GM19023 (cell line): Measurements from ENCODE around the gene NAA11.

ENCODE experiments used
- ATAC-seq: cut with Tn5 transposase; IDR thresholded peaks from one replicate; pipeline ENCODE4 v1.9.1; 2021; ENCODE audit warnings: mild to moderate bottlenecking, moderate library complexity; ENCODE audit not compliant: unreplicated experiment

The NAA11 gene

DNA sequence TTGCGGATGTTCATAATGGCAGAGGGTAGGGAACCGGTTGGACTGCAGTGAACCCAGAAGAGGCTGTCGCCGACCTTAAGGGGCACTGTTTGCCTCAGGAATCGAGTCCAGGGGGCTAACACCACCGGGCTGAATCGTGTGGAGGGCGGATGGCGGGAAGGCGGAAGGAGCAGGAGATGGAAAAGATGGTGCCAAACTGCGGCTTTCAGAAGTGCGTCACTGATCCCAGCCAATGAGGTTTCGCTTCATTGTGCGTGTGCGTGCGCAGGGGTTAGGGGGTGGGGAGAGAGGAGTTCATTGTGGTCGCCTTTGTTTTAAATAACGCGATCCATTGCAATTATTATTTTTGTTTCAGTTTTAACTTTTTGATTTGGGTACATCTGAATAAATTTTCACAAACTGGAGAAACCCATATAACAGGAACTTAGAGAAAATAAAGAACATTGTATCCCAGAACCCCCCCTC, at the start of gene NAA11:
Gene NAA11, minus strand, starts transcription at position 198 of the 465 bp plus-strand sequence. Its CDS starts 184 bp downstream, at position 14.
- ATAC-seq, result no peak

DNA sequence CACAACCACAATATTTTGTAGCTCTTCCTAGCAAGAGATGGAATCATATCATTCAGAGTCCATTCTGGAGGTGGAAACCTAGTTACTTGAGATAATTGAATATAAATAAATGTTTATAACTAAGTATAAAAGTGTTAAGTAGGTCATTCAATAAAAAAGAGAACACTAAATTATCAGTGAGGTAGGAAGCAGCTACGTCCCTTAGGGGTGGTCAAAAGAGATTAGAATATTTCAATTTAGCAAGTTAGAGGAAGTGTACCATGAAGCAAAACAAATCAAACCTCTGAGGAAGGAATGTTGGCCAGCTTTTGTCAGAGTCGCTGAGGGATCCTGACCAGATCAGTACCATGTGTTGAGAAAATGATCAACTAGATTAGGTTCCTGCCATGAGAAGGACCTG, 44.2 kb upstream of the NAA11 start:
- no peak for ATAC-seq

DNA sequence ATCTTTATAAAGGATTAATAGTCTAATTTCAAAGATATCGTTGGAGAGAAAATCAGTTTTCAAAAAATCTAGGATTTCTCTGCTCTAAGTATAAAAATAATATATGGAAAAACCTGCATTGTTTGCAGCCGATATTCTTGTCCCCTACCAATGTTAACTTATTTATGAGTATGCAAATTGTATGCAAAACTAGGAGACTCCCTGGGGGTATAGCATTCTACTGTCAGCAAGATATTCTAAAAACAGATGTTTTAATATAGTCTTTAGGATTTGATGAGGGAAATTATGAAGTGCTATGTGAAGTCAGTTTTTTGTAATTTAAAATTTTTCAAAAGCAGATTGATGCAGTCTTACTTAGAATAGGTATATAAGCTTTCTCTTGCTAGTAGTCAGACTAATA, 41.2 kb upstream of the NAA11 start:
- ATAC-seq, result no peak

DNA sequence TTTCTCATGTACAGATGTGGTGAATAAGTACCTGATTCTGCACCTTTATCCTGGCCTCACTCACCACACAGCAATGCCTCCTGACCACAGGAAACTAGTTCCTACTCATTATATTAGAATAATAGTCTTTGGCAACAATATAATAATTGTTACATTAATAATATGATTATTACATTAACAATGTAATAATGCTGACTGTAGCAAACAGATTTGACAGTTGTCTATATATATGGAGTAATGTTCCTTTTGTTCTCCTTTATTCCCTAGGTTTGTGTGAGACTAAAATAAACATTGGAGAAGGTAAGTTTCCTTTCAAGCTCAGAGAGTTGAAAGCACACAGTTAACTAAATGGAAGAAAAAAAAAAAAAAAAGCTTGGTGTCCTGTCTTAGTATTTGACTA, 40.6 kb upstream of the NAA11 start:
- no peak for ATAC-seq

DNA sequence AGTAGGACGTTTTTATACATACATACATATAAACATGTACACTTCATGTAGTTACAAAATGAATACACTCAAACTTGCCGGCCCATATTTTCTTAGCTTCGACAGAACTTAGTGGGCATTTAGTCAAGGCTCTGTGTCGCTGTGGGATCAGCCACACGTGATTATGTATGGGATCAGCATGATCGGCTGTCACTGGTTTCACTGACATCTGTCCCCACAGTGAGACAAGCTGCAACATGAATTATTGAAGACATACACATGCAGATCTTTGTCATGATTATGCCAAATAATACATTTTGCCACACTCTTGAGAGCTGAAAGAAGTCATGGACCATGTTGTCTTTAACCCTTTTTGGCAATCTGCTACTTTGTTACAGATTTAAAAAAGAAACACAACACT, 38.2 kb upstream of the NAA11 start:
- no peak for ATAC-seq

DNA sequence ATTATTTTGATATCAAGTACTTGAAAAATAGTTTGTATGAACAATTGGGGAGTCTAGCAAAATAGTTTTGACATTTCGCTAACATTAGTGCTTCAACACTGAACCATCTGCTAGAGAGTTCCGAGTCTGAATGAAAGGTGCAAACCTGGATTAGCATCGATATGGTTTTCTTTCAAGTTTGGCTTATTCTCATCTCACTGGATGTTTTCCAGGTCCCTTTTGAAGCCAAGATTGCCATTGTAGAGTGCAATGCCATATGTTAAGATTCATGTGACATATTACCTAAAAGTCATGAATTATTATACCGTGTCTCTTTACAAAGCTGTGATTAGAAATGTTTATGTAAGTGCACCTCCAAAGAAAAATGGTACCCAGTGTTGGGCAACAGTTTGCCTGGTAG, 36.8 kb upstream of the NAA11 start:
- ATAC-seq, result no peak

DNA sequence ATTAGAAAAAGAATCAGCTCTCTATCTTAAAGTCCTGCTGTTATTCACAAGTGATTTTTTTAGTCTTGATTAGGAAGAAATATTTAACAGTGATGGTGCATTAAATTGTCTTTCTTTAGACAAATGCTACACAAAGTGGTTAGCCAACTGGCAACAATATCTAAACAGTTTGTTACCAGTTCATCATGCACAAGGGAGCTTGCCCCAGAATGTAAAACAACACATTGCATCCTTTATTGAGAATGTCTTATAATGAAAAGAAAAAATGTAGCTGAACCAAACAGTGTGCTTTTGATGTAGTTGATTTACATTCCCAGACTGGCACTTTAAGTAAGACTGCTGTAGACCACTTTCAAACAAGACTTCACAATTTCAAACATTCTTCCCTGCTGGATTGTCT, 34.1 kb upstream of the NAA11 start:
- no peak for ATAC-seq

DNA sequence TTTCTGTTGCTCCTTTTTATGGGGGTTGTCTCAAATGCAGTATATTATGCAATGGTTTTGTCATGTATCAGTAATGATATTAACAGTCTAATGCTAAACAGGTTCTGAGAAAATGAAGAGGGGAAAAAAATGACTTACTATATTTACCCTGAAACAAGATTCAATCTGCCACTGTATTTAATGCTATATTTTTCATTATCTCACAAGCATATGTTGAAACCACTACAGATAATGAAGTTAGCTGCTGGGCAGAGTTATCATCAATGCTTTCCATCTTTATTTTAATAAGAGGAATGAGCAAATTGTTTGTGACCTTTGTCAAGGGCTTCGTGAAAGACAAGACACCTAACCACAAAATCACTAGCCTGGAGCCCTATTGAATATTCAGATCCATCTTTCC, 32.6 kb upstream of the NAA11 start:
- no peak for ATAC-seq

DNA sequence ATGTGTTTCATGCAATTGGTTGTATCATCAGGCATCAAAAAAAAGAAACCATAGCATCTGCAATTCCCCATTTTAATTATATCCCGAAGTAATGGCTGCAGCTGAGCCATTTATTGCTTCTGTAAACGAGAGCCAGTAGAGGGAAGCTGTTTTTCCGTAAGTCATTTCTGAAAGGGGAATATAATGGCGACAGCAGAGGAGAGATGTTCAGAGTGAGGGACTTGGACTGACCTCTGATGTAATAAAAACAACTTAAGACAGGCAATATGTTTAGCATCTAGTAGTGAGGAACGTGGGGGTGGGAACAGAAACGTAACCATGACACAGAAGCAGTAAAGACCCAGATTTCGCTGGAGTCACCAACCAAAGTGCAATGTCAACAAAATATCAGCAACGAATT, 31.5 kb upstream of the NAA11 start:
- ATAC-seq, result no peak

DNA sequence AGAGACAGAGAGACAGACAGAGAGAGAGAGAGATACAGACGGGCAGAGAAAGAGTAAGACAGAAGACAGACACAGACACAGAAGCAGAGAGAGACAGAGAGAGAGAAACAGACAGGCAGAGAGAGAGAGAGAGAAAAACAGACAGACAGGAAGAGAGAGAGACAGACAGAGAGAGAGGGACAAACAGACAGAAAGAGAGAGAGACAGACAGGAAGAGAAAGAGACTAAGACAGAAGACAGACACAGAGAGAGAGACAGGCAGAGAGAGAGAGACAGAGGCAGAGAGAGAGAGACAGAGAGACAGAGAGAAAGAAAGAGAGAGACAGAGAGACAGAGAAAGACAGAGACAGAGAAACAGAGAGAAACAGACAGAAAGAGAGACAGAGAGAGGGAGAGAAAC, 27.2 kb upstream of the NAA11 start:
- no peak for ATAC-seq

DNA sequence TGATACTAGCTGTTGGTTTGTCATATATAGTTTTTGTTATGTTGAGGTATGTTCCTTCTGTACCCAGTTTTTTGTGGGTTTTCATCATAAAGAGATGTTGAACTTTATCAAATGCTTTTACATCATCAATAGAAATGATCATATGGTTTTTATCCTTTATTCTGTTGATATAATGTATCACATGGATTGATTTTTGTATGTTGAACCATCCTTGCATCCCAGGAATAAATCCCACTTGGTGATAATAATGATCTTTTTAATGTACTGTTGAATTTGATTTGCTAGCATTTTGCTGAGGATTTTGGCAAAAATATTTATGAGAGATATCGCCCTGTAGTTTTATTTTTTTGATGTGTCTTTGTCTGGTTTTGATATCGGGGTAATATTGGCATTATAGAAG, 22.5 kb upstream of the NAA11 start:
- no peak for ATAC-seq

DNA sequence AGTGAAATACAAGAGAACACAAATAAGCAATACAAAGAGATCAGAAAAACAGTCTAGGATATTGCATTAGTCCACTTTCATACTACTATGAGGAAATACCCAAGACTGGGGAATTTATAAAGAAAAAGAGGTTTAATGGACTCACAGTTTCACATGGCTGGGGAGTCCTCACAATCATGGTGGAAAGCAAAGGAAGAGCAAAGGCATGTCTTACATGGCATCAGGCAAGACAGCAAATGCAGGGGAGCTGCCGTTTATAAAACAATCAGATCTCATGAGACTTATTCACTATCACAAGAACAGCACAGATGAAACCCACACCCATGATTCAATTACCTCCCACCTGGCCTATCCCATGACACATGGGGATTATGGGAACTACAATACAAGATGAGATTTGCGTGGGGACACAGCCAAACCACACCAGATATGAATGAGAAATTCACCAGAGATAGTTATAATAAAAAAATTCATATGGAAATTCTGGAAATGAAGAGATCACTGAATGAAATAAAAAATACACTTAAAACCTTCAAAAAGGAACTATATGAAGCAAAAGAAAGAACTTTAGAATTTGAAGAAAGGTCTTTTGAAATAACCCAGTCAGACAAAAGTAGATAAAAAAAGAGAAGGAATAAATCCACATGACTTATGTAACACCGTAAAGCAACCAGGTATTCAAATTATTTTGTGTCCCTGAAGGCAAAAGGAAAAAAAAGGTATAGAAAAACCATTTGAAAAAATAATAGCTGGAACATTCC, 16.2 kb upstream of the NAA11 start:
- no peak for ATAC-seq

DNA sequence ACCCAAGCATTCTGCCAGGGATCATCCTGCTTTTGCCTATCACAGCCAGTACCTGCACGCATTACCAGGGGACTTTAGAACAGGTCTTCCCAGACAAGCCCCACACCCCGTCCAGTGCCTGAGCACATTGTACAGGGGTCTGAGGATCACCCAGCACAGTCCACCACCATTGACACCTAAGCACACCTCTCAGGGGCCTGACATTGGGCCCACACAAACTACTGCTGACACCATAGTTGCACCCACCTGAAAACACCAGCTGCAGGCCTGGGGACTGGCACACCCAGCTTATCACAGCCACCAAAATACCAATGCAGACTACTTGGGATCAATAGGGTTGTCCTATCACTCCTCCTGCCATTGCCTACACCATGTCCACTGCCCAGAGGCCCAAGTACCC, 14.7 kb upstream of the NAA11 start:
- no peak for ATAC-seq

DNA sequence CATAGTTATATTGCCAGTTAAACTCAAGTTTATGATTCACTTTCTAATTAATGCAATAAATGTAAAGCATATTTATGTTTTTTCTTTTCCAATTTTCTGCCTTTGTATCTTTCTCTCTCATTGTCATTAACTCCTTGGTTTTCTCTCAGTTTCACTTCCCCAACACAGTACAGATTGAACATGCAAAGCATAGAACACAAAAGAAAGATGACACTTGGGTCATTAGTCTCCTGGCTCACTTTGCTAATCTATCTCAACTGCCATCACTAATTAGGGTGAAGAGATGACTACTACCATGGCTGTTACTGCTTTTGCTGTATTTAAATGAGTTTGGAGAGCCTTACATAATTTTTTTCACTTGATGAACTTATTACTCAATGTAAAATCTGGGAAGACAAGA, 12.3 kb upstream of the NAA11 start:
- ATAC-seq, result no peak

DNA sequence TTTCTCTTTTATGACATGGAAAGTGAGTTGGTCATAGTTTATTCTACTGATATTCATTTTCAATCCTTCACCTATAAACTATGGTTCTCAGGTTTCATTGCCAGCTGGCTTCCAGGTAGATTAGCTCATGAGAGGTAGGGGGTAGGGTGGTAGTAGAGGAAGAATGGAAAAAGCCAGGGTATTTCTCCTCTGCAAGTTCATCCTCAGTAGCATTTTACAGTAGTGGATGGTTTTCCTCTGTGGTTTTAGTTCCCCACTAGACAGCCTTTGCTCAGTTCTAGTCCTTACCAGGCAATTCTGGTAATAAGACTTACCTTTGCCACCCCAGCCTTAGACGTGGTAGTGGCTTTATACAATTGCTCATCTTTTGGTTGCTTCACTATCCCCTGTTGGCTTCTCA, 8.9 kb upstream of the NAA11 start:
- no peak for ATAC-seq

DNA sequence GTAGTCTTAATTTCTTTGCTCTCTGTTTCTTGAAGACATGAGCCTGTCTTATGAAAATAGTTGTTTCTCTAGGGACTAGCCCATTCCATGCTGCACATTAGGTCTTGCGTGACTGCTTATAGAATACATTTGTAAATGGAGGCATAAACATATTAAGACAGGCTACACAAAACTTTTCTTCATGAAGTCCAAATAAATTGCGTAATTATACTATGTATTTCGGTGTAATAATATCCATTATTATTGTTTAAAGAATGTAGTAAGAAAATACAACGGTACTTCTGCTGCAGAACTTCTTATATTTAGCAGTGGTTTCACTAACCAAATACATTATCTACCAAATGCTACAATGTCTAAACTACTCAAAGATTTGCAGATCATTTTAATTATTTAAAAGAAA, 8.5 kb upstream of the NAA11 start:
- no peak for ATAC-seq

DNA sequence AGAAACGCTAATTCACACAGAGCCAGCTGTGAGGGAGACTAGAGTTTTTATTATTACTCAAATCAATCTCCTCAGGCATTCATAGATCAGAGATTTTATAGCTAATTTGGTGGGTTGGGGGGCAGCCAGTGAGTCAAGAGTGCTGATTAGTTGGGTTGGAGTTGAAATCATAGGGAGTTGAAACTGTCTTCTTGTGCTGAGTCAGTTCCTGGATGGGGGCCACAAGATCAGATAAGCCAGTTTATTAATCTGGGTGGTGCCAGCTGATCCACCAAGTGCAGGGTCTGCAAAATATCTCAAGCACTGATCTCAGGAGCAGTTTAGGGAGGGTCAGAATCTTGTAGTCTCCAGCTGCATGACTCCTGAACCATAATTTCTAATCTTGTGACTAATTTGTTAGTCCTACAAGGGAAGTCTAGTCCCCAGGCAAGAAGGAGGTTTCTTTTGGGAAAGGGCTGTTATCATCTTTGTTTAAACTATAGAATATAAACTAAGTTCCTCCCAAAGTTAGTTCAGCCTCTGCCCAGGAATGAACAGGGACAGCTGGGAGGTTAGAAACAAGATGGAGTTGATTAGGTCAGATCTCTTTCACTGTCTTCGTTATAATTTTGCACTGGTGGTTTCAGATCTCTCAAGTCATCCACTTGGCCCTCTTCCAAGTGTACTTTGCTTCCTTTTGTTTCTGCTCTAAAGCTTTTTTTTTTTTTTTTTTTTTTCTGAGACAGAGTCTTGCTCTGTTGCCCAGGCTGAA, 5.4 kb upstream of the NAA11 start:
- ATAC-seq, result no peak

DNA sequence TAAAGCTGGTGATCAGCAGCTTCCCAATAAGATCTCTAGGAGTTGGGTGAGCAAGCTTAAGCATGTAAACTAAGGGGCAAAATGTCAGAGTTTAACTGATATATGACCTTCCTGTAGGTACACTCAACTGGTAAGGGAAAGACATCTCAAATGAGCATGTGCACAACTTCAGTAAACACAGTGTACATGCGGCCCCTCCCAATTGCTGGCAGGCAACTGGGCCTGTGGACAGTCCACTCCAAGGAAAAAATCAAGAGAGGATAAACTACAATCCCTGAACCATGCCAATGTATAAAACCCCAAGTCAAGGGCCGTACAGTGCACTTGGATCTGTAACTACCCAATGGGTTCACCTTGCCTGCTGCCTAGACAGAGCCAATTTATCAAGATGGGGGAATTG, 4.9 kb upstream of the NAA11 start:
- ATAC-seq, result no peak

DNA sequence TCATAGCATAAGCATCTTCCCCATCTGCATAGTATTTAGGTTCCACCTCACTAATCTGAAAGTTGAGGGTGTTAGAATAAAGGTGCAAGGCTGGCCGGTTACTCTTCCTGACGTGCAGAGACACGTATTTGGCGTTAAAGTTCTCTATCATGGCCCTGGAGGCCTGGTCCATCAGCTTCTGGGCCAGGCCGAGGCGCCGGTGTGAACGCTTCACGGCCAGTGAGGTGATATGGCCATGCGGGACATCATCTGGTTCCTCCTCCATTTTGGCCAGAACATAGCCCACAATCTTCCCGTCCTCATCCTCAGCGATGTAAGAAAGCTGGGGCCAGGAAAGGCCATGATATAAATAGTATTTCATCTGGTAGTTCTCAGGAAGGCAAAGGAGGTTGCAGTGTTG, 425 bp downstream of the NAA11 start:
- no peak for ATAC-seq

DNA sequence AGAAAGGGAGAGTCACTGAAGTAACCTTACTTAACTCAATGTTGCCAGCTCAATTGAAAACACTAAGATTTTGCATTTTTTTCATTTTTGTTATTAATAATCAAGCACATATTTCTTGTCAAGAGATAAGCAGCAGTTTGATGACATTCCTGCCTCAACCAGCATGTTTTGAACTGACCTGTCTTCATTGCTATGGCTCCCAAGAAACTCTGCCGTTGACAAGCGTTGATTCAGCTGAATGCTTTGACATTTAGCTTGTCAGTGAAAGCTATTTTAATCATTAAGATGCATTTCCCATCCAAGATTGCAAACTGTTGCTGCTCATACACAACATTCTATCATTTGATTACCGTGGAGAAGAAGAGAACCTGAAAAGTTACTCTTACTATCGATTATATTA, 5.9 kb downstream of the NAA11 start:
- ATAC-seq, result no peak

DNA sequence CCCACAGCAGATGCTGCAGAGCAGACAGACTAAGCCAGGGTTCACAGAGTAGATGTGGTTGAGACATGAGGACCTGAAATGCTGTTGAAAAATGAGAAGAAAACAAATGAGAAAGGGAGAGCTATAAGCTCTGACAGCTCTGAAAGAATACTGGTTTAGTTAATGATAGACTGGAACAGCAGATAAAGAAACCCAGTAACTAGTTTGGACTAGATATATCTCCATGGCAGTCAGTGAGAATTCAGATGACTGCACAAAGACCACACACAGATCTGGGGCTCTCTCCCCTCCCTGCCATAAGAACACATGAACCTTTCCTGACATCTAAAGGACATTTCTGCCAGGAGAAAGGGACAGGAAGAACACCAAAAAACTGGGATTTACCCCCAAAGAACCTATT, 8.2 kb downstream of the NAA11 start:
- no peak for ATAC-seq

DNA sequence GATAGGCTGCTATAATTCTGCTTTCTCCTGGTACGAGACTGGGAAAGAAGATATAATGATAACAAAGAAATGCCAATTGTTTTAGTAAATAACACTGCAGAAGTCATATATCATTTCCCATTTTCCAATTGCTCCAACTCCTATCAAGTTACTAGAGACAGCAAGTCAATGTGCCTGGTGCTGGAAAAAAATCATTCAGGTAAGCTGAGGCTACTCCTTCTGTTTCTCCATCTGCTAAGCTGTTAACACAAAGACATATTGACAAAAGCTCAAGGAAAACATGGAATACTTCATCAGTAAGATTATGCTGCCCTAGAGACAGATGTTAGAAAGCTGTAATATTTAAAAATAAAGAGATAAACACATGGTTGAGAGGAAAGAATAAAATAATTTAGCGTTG, 10.0 kb downstream of the NAA11 start:
- no peak for ATAC-seq

DNA sequence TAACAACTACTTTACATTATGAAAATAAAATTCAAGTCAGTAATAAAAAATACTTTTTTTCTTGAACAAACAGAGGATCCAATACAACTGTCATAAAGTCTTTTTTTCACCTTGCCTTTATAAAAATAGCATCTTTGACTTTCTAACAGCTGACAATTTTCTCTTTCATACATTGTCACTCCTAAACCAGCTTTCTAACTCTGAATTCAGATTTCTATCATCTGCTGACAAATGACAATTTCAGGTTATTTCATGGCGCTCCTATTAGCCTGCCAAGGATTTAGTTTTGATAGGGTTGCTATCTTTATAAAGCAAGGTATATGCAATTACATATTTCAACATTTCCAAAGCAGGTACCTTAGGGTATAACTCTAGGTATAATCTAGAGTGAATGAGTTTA, 14.6 kb downstream of the NAA11 start:
- no peak for ATAC-seq
